Activated CD4-positive, alpha-beta T cell treated with anti-CD3 and anti-CD28 coated beads, Interleukin-10, Interleukin-2, amounts not matched to agents 100 ng/mL and 50 ng/mL, durations not matched to agents 16 hours and 8 hours (primary cell): Measurements from ENCODE around the gene KCNC3.

Experiments
- DNase-seq: peaks from one replicate; pipeline ENCODE4 v3.0.0-alpha.2; 2020

KCNC3 gene

GRCh38 chr19:50309396-50310125 is 19.6 kb downstream of the KCNC3 start:
- DNase-seq: no peak

GRCh38 chr19:50308991-50309390 is 20.2 kb downstream of the KCNC3 start:
- DNase-seq: no peak

DNA sequence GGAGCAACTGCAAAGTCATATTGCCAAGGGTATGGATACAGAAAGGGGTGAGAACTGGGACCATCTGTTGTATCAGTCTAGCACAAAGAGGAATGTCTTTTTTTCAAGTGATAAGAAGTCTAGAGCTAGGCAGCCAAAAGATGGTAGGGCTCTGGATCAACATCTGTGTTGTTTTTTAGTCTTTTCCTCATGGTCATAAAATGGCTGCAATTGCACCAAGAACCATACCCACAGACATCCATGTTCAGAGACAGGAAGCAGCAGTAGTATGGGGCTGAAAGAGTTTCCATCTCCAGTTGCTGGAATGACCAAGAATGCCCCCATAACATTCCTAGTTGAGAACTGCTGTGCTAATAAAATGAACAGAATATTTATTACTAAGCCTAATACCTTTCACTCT is 25.6 kb downstream of the KCNC3 start:
- no peak for DNase-seq

- no peak for DNase-seq
These were observed 27.6 kb downstream of the KCNC3 start for GRCh38 chr19:50301607-50301971.

- DNase-seq: peak; percentile 79
These were observed 28.2 kb downstream of the KCNC3 start for GRCh38 chr19:50300814-50301606.

DNA sequence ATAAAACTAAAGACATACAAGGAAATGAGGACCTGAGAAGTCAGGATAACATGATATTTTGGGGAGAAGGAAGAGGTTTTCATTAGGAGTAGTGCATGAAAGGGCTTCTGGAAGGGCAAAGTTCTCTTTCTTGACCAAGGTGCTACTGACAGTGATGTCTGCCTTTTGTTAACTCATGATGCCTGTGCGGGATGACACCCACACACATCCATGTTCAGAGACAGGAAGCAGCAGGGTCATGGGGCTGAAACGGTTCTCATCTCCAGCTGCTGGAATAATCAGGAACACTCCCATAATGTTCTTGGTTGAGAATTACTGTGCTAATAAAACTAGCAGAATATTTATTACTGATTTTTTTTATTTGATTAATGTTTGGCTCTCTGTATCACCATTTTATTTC is 29.1 kb downstream of the KCNC3 start:
- DNase-seq: no peak

DNA sequence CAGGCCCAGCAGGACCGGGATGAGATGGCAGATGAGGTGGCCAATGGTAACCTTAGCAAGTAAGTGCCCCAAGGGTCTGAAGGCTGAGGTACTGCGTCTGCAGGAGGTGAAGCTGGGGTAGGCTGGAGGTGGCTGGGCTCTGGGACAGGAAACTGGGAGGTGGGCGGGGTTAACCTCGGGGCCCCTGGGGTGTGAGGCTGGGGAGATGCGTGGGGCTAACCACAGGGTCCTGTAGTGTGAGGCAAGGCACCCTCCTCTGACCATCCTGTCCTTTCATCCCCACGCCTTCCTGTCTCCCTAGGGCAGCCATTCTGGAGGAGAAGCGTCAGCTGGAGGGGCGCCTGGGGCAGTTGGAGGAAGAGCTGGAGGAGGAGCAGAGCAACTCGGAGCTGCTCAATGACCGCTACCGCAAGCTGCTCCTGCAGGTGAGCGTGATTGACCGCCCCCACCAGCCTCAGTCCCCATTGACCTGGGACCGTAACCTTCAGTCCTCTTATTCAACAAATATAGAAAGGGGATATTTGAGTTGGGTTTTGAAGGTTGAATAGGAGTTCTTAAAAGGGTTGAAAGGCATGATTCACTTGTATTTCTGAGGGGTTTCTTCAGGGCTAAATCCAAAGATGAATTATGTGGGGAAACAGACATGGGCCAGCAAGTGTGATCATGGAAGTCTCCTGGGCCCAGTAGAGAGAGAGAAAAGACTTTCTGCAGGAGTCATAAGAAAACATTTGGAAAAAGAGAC is 35.7 kb downstream of the KCNC3 start:
- no peak for DNase-seq

GRCh38 chr19:50292216-50292827 is 36.9 kb downstream of the KCNC3 start:
- DNase-seq: no peak

DNA sequence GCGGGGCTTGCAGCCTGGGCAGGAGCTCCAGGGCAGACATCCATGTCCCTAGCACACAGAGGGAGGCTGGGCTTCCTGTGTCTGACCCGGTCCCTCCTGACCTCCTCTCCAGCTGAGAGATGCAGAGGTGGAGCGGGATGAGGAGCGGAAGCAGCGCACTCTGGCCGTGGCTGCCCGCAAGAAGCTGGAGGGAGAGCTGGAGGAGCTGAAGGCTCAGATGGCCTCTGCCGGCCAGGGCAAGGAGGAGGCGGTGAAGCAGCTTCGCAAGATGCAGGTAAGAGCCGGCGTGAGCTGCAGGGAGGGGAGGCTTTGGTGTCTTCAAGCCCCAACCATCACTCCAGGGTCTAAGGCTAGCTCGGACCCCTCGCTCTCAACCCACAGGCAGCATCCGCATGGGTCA is 38.4 kb downstream of the KCNC3 start:
- DNase-seq: no peak

- DNase-seq: no peak
These were observed 39.2 kb downstream of the KCNC3 start for GRCh38 chr19:50290011-50290410.

DNA sequence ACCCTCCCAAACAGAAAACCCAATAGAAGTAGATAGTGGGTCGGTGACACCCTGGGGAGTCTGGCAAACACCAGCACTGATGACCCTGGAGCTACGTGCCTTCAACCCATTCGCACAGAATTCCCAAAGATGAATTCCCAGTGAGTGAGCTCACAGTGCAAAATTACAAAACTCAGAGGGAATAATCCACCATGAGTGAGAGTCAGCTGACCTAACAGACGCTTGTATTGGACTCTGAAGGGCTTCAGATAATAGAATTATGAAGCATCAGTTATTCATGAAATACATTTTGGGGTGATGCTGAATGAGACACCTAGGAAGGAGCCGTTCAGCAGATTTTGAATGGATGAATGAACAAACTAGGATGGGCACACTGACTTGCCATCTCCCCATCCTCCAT is 40.2 kb downstream of the KCNC3 start:
- DNase-seq: no peak

GRCh38 chr19:50287331-50287730 is 41.8 kb downstream of the KCNC3 start:
- no peak for DNase-seq

DNA sequence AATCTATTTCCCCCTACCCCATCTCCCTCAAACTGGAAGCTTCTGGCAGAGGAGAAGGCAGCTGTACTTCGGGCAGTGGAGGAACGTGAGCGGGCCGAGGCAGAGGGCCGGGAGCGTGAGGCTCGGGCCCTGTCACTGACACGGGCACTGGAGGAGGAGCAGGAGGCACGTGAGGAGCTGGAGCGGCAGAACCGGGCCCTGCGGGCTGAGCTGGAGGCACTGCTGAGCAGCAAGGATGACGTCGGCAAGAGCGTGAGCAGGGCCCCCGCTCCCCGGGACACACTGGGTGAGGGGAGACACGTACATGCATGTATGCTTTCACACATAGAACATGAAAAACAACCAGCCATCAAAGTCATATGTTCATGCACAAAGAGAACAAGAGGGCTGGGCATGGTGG is 42.7 kb downstream of the KCNC3 start:
- no peak for DNase-seq

DNA sequence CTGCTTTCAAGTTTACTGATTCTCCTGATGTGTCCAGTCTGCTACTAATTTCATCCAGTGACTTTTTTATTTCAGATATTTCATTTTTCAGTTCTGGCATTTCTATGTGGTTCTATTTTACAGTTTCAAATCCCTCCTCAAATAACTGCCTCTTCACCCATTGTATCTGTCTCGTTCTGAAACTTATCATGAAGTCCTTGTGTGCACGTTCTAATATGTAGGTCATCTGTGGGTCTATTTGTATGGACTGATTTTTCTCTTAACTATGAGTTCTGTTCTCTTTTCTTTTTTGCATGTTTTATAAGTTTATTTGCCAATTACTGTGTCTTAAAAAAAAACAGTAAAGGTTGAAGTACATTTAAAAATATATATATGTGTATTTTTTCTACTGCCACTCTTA is 43.3 kb downstream of the KCNC3 start:
- DNase-seq: no peak

GRCh38 chr19:50281491-50281890 is 47.7 kb downstream of the KCNC3 start:
- DNase-seq: no peak

DNA sequence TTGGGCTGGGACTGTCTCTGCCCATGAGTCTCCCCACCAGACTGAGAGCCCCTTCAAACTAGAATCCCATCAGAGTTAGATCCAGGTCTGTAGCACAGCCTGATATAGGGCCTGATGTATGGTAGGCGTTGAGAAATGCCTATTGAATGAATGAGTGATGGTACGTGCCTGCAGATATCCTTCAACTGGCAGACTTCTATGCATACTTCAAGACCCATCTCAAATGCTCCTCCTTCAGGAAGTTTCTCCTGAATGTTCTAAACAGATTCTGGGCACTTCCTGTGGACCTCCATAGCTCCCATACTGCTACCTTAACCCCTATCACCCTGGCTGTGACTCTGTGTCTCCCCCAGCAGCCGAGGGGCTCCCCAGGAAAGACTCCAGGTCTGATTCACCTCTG is 48.2 kb downstream of the KCNC3 start:
- DNase-seq: no peak

DNA sequence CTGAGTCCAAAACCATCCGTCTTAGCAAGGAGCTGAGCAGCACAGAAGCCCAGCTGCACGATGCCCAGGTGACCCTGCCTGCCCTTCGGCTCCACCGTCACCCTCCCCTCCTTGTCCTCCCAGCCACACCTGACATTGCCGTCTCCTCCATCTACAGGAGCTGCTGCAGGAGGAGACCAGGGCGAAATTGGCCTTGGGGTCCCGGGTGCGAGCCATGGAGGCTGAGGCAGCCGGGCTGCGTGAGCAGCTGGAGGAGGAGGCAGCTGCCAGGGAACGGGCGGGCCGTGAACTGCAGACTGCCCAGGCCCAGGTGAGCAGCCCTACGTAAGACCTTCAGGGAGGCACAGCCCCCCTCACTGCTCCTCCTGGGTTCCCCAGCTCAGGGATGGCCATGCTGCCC is 49.1 kb downstream of the KCNC3 start:
- no peak for DNase-seq

GRCh38 chr19:50277966-50278580 is 51.1 kb downstream of the KCNC3 start:
- no peak for DNase-seq

DNA sequence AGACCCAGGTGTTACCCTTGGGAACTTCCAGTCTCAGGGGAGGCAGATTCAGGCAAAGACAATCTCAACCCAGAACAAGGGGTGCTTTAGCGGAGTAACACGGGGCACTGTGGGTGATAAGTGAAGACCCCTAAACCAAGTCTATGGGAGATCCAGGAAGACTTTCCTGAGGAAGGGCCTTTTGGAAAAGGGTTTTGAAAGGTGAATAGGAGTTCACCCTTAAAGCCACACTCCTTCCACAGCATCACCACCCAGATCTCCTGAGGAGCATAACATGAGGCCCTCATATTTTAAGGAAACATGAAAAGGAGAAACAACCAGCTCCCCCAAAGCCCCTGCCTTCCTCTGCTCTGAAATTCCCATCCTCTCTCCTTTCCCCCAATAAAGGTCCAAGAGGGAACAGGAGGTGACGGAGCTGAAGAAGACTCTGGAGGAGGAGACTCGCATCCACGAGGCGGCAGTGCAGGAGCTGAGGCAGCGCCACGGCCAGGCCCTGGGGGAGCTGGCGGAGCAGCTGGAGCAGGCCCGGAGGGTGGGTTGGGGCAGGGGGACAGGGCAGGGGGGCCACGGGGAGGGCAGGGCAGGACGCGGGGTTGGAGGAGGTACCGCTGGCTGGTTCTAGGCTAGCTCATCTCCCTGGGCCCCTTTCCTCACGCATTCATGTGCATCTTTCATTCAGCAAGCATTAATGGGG is 52.7 kb downstream of the KCNC3 start:
- no peak for DNase-seq

- no peak for DNase-seq
These were observed 53.4 kb downstream of the KCNC3 start for GRCh38 chr19:50275577-50276368.

DNA sequence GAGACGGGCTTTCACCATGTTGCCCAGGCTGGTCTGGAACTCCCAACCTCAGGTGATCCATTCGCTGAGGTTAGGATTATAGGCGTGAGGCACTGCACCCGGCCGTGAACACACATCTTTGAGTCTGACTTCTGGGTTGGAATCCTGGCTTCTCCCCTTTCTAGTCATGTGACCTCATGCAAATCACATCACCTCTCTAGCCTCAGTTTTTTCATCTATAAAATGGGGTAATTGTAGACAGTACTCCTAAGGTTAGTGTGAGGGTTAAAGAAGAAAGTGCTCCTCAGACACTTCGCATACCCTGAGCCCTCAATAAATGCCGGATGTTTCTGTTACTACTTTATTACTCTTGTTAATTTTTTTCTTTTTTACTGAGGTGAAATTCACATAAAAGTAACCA is 55.4 kb downstream of the KCNC3 start:
- no peak for DNase-seq
